Measurements from ENCODE around the gene EBI3.
"Not testable (repeated sequence)": the region's sequence is repeated elsewhere in the genome, so short reads cannot be mapped to it uniquely, and the experiment has no call there.

EBI3 gene

DNA sequence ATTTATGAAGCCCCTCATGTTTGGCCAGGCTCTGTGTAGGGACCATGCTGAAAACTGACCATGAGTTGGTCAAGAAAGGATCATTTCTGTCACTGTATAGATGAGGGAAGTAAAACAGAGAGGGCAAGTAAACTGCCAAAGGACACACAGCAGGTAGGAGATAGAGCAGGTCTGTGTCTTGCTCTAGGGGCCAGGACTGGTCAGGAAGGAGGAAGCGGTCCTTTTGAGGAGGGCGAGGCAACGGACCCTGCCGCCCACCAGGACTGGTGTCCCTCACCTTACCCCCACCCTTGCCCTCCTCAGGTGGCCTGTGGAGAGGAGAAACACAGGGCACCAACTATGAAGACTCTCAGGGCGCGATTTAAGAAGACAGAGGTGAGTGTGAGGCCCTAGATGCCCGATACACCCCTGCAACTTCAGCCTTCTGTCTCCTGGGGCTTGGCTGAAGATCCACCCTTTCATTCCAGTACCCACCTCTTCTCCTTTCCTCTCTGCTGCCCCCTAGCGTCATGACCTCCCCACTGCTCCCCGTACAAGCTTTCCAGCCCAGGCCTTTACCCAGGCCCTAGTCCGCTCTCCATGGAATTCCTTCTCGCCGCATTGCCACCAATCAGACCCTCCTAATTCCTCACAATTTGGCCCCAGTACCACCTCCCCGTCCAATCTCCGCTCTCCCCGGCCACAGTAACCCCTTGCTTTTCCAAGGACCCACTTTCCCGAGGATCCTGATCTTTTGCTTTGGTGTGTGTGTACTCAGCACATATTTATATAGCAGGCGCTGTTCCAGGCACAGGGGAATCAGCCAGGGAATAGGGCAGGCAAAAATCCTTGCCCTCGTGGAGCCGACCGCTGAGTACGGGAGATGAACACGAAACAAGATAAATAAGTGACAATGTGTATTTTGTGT, 43.0 kb upstream of the EBI3 start:
- no peak overlapping the region for H3K27ac ChIP-seq
- no peak overlapping the region for H3K4me3 ChIP-seq
- TF ChIP-seq EZH2 (IDR thresholded peaks at IDR 0.05) (no peak), FOXP2 (optimal IDR thresholded peaks at IDR 0.05; ENCODE audit: control extremely low read depth, extremely low read length, insufficient read depth) (no peak), POLR2AphosphoS5 (IDR thresholded peaks at IDR 0.05; ENCODE audit: borderline replicate concordance, low read depth, low read length) (no peak)
- no peaks in the 10 kb centered on the region for H3K36me3 ChIP-seq (ENCODE audit: insufficient read depth, low read length)
- no peaks in the 10 kb centered on the region for H3K9me3 ChIP-seq (ENCODE audit: low read depth, low read length)
- no peak overlapping the region for H3K9ac ChIP-seq (ENCODE audit: insufficient read length)
- peak; percentile 34 for DNase-seq (ENCODE audit: low read depth, low spot score)

DNA sequence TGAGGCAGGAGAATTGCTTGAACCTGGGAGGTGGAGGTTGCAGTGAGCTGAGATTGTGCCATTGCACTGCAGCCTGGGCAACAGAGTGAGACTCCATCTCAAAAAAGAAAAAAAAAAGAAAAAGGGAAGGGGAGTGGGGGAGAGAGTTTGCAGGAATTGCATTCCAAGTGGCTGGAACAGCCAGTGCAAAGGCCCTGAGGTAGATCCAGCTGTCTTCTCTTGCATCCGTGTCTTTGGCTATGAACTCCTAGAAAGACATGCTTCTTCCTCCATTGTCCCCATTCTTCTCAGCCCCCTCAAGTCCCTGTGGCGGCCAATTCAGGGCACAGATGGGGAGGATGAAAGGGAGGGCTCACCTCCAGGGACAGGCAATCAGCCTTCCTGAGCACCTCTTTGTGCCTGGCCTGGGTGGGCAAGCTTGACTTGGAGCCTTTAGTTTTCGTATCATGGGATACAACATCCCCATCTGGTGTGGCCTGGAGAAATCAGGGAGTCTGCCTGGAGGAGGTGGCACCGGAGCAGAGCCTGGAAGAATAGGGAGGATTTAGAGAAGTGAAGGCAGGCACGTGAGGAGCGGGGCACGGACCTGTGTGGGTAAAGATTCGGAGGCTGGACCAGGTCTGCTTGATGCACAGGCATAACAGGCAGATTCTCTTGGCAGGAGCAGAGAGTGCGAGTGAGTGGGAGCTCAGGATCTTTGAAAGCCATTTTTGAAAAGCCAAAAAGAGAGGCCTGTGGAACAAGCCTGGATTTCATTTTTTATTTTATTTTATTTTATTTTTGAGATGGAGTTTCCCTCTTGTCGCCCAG, 41.8 kb upstream of the EBI3 start:
- no peak for DNase-seq (ENCODE audit: low read depth, low spot score)
- Histone ChIP-seq H3K4me3 (no peak overlapping the region), H3K27ac (no peak overlapping the region), H3K36me3 (ENCODE audit: insufficient read depth, low read length) (no peaks in the 10 kb centered on the region), H3K9ac (ENCODE audit: insufficient read length) (no peak overlapping the region), H3K9me3 (ENCODE audit: low read depth, low read length) (no peaks in the 10 kb centered on the region)
- TF ChIP-seq FOXP2 (optimal IDR thresholded peaks at IDR 0.05; ENCODE audit: control extremely low read depth, extremely low read length, insufficient read depth) (no peak), EZH2 (IDR thresholded peaks at IDR 0.05) (no peak), POLR2AphosphoS5 (IDR thresholded peaks at IDR 0.05; ENCODE audit: borderline replicate concordance, low read depth, low read length) (no peak)

DNA sequence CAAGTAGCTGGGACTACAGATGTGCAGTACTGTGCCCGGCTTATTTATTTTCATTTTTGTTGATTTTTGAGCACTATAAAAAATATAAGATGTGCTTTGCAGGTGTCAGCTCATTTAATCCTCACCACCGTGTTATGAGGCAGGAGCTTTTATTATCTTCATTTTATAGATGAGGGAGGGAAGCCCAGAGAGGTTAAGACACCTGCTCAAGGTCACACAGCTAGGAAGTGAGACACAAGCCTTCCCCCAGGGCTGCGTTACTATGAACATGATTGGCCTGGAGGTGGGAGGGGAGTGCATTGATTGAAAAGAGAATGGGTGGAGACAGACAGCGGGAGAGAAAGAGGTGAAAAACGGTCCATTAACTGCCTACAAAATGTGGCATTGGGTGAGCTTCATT, 39.7 kb upstream of the EBI3 start:
- DNase-seq (ENCODE audit: low read depth, low spot score) = no peak
- H3K4me3 ChIP-seq = no peak overlapping the region
- no peak overlapping the region for H3K9ac ChIP-seq (ENCODE audit: insufficient read length)
- no peaks in the 10 kb centered on the region for H3K9me3 ChIP-seq (ENCODE audit: low read depth, low read length)
- no peak overlapping the region for H3K27ac ChIP-seq
- no peak for TF ChIP-seq POLR2AphosphoS5 (IDR thresholded peaks at IDR 0.05; ENCODE audit: borderline replicate concordance, low read depth, low read length)
- no peak for TF ChIP-seq FOXP2 (optimal IDR thresholded peaks at IDR 0.05; ENCODE audit: control extremely low read depth, extremely low read length, insufficient read depth)
- no peak for TF ChIP-seq EZH2 (IDR thresholded peaks at IDR 0.05)
- no peaks in the 10 kb centered on the region for H3K36me3 ChIP-seq (ENCODE audit: insufficient read depth, low read length)

DNA sequence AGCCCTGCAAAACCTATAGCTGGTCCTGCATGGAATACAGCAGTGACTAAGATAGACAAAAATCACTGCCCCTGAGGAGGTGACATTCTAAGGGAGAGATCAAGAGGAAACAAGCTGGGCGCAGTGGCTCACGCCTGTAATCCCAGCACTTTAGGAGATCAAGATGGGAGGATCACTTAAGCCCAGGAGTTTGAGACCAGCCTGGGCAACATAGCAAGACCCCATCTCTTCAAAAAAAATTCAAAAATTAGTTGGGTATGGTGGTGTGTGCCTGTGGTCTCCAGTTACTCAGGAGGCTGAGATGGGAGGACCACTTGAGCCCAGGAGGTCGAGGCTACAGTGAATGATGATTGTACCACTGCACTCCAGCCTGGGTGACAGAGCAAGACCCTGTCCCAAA, 36.8 kb upstream of the EBI3 start:
- not testable (repeated sequence) for H3K4me3 ChIP-seq; H3K36me3 ChIP-seq (ENCODE audit: insufficient read depth, low read length); H3K27ac ChIP-seq; H3K9me3 ChIP-seq (ENCODE audit: low read depth, low read length); DNase-seq (ENCODE audit: low read depth, low spot score); H3K9ac ChIP-seq (ENCODE audit: insufficient read length)

DNA sequence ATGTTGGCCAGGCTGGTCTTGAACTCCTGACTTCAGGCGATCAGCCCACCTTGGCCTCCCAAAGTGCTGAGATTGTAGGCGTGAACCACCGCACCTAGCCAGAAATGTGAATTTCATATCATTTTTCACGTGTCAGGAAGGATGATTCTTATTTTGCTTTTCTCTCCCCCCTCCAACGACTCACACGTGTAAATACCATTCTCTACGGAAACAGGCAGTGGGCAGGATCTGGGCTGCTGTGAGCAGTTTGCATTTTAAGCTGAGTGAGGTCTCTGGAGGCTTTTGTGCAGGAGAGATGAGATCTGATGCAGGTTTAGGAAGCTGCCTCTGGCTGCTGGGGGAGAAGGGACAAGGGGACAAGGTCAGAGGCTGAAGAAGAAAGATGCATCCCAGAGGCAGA, 35.0 kb upstream of the EBI3 start:
- Histone ChIP-seq H3K27ac (peak overlapping the region; percentile 86), H3K9ac (ENCODE audit: insufficient read length) (peak overlapping the region; percentile 20), H3K36me3 (ENCODE audit: insufficient read depth, low read length) (no peaks in the 10 kb centered on the region), H3K9me3 (ENCODE audit: low read depth, low read length) (no peaks in the 10 kb centered on the region), H3K4me3 (peak overlapping the region; percentile 33)
- DNase-seq (ENCODE audit: low read depth, low spot score) = no peak
- no peak for TF ChIP-seq EZH2 (IDR thresholded peaks at IDR 0.05)
- no peak for TF ChIP-seq FOXP2 (optimal IDR thresholded peaks at IDR 0.05; ENCODE audit: control extremely low read depth, extremely low read length, insufficient read depth)
- TF ChIP-seq POLR2AphosphoS5 (IDR thresholded peaks at IDR 0.05; ENCODE audit: borderline replicate concordance, low read depth, low read length) = no peak

DNA sequence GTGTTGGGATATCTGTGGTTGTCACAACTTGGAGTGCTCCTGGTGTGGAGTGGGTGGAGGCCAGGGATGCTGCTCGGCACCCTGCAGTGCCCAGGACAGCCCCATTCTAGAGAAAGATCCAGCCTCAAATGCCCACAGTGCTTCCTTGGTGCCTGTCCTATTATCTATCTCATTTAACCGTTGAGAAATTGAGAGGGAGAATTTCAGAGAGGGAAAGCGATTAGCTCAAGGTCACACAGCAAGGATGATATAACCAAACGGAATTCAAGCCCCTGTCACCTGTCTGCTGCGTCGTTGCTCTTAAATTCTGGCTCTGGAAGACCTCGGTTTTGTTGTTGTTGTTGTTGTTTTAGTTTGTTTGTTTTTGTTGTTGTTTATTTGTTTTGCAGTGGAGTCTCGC, 33.3 kb upstream of the EBI3 start:
- H3K27ac ChIP-seq = no peak overlapping the region
- TF ChIP-seq FOXP2 (optimal IDR thresholded peaks at IDR 0.05; ENCODE audit: control extremely low read depth, extremely low read length, insufficient read depth) = no peak
- TF ChIP-seq EZH2 (IDR thresholded peaks at IDR 0.05) = no peak
- TF ChIP-seq POLR2AphosphoS5 (IDR thresholded peaks at IDR 0.05; ENCODE audit: borderline replicate concordance, low read depth, low read length) = no peak
- H3K4me3 ChIP-seq = no peak overlapping the region
- H3K9me3 ChIP-seq (ENCODE audit: low read depth, low read length) = no peaks in the 10 kb centered on the region
- H3K36me3 ChIP-seq (ENCODE audit: insufficient read depth, low read length) = no peaks in the 10 kb centered on the region
- DNase-seq (ENCODE audit: low read depth, low spot score) = no peak
- no peak overlapping the region for H3K9ac ChIP-seq (ENCODE audit: insufficient read length)

DNA sequence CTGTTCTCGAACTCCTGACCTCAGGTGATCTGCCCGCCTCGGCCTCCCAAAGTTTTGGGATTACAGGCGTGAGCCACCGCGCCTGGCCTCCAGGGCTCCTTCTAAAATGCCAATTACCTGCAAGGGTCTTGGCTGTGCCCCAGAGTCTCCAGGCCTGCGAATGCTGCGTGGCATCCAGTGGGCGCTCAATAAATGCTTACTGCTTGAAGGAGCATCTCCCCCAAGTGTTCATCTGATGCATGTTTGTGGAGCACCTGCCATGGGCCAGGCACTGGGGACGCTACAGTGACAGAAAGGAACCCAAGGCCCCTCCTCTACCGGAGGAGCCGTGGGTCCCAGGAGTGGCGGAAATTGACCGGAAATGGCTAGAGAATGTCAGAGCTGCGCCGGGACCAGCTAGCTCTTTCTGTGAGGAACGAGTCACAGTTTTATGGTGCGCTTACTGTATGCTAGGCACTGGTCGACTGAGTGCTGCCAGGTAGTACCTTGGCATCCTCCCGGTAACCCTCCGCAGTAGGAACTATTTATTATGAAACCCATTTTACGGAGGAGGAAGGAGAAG, 32.7 kb upstream of the EBI3 start:
- H3K4me3 ChIP-seq = no peak overlapping the region
- TF ChIP-seq EZH2 (IDR thresholded peaks at IDR 0.05) (no peak), FOXP2 (optimal IDR thresholded peaks at IDR 0.05; ENCODE audit: control extremely low read depth, extremely low read length, insufficient read depth) (no peak), POLR2AphosphoS5 (IDR thresholded peaks at IDR 0.05; ENCODE audit: borderline replicate concordance, low read depth, low read length) (no peak)
- no peak overlapping the region for H3K27ac ChIP-seq
- no peak overlapping the region for H3K9ac ChIP-seq (ENCODE audit: insufficient read length)
- no peaks in the 10 kb centered on the region for H3K36me3 ChIP-seq (ENCODE audit: insufficient read depth, low read length)
- no peak for DNase-seq (ENCODE audit: low read depth, low spot score)
- no peaks in the 10 kb centered on the region for H3K9me3 ChIP-seq (ENCODE audit: low read depth, low read length)

DNA sequence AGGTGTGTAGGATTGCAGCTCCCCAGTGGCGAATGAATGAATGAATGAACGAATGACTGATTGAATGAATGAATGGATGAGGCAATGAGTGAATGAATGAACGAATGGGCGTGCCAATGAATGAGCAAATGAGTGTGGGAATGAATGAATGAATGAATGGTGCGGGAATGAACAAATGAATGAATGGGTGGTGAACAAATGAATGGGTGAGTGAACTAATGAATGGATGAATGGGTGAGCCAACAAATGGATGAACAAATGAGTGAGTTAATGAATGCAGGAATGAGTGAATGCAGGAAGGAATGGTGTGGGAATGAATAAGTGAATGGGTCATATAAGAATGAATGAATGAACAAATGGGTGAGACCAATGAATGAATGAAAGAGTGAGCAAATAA, 32.1 kb upstream of the EBI3 start:
- no peak for TF ChIP-seq POLR2AphosphoS5 (IDR thresholded peaks at IDR 0.05; ENCODE audit: borderline replicate concordance, low read depth, low read length)
- no peak for TF ChIP-seq EZH2 (IDR thresholded peaks at IDR 0.05)
- no peak for TF ChIP-seq FOXP2 (optimal IDR thresholded peaks at IDR 0.05; ENCODE audit: control extremely low read depth, extremely low read length, insufficient read depth)
- no peak overlapping the region for H3K9ac ChIP-seq (ENCODE audit: insufficient read length)
- no peaks in the 10 kb centered on the region for H3K36me3 ChIP-seq (ENCODE audit: insufficient read depth, low read length)
- no peak for DNase-seq (ENCODE audit: low read depth, low spot score)
- H3K4me3 ChIP-seq = peak overlapping the region; percentile 72
- H3K9me3 ChIP-seq (ENCODE audit: low read depth, low read length) = no peaks in the 10 kb centered on the region
- H3K27ac ChIP-seq = no peak overlapping the region

Data from SK-N-MC (cell line).